Anterior cingulate cortex (tissue), 58 donors: Measurements from ENCODE around the gene MGLL.
"Not testable (repeated sequence)": the region's sequence is repeated elsewhere in the genome, so short reads cannot be mapped to it uniquely, and the experiment has no call there.

Experiments
- DNase-seq, 58 donors: peaks; one replicate each; lab custom pipeline; 2025; lab: John Stamatoyannopoulos, UW

The MGLL gene

DNA sequence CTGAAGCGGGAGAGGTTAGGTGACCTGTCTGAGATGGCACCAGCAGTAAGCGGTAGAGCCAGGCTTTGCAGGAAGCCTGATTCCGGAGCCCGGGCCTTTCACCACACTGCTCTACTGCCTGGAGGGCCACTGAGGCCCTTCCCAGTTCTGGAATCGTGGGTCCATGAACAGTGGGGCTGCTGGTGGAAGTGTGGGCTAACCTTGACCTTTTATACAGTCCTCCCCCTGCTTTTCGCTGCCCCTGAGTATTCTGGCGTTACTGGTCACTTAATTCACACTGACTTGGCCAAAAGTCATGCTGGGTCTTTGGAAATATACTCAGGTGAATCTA lies 152.1 kb downstream of the MGLL start:
- DNase-seq: no peak

DNA sequence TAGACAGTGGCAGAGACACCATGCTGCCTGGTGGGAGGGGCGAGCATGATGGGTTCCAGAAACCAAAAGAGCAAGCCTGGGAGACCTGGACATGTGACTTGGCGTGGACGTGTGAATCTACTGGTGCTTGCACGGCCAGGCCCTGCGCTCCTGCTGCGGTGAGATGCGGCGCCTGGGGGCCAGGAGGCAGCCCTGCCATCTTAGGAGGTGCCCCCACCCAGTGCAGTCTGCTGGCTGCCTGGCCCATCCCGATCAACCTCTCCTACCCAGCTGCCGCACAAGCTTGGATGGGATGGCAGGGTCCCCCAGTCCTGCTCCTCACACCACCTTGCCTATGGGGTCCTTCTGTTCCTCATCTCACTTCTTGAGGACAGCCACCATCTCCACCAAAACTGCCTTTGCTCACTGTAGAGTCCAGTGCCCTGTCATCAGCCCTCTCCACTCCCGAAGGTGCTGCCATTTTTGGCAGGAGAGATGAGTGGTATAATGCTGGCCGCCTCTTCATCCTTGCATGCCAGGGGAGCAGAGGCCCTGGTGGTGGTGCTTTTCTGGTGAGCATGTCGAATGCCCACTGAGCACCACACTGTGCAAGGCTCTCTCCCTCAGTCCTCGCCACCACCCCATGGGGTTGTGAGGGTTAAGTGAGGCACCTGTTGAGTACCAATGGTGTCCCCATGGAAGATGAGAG lies 152.6 kb downstream of the MGLL start:
- DNase-seq: no peak

DNA sequence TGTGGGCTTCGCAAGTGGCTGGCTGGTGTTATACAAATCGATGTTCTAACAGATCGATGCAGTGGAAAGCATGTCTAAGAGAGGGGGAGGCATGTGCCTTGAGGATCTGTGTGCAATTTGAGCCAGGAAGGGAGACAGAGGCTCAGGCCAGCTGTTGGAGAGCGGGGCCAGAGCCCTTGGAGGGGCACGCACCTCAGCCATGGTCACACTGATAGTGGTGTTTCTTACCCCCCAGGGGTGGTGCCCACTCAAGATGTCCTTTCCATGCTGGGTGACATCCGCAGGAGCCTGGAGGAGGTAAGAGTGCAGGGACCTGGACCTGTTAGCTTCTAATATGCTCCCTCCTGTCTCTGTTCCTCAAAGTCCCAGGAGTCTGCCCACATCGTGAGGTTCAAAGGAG lies 153.4 kb downstream of the MGLL start:
- no peak for DNase-seq

DNA sequence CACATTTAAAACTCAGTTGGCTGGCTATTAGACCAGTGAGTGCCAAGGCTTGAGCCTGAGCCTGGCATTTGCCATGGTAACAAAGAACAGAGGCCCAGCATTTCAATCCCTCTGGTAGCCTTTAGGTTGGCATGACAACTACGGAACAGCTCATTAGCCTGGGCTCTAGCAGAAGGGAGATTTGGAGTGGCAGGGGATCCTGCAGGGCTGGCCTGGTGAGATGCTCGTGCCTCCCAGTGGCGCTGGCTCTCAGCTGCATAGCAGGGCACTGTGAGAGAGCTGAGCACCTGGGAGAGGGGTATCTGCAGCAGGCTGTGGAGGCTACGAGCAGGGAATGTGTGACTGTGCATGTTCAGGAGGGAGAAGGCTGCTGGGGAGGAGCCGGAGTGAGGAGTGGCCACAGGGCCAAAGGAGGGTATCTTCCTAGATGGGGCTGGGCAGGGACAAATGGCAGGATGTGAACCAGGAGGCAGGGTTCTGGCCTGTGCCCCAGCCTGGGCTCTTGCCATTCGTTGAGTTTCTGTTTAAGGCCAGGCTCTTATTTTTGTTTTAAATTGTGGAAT lies 155.1 kb downstream of the MGLL start:
- DNase-seq: peak in 47 of 58 donors; percentile 25 to 86 (median 60)

DNA sequence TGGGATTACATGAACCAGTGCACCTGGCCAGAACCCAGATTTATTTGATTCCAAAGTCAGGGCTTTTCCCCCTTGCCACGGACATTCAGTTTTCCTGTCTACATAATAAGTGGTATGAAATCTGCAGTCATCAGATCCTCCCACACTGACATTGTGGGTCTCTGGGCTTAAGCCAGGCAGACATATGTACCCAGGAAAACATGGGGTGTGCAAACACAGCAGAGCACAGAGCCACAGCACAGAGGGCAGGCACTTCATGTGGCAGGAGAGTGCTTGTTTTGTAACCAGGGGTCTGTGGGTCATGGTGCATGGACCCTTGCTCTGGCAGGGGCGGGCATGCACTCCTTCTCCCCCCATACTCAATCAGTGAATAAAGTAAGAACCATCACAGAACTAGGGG lies 155.6 kb downstream of the MGLL start:
- no peak for DNase-seq

DNA sequence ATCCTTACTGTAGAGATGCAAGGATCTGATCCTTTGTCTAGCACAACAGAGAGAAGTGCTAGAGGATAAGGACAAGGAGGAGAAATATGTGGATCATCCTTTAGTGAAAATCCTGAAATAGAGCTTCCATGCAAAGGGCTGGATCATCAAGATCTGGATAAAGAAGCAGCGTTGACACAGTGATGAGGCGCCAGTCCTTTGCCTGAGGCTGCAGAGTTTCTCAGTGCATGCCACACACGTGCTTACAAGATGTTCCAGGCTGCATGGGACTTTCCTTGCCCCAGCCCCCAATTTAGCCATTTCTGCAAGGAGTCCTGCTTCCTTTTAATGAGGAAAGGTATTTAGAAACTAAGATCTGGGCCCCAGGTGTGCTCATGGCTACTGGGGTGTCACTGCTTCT lies 156.7 kb downstream of the MGLL start:
- no peak for DNase-seq

DNA sequence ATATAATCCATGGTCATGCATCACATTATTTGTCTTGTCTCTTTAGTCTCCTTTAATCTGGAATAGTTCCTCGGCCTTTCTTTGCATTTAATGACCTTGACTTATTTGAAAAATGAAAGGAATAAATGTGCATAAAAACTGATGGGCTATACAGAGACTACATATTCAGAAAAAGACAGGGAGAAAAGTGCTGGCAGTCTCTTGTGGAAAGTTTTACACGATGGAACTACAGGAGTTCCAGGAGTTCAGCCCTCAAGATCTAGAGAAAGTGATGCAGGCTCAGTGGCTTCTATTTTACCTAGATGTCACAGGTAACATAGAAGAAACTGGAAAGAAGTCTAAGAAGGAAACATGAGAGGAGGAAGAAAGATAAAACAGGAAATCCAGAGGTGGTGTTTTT lies 157.2 kb downstream of the MGLL start:
- no peak for DNase-seq

DNA sequence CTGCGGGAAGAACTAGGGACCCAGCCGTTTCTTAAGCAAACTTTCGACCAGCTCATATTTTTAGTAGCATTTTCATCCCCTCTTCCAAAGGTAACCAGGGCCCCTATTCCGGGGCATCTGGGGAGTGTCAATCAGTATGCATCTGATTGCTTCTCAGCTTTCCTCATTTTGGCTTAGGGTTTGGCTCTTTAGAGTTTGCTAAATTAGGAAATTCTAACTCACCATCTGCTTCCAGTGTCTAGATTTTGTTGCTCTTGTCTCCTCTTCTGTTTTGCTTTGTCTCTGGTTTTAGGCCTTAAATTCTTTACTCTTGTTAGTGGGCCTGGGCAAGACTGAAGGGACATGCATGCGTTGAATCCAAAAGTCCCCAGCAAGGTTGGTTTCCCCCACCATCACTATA lies 159.2 kb downstream of the MGLL start:
- DNase-seq: no peak

DNA sequence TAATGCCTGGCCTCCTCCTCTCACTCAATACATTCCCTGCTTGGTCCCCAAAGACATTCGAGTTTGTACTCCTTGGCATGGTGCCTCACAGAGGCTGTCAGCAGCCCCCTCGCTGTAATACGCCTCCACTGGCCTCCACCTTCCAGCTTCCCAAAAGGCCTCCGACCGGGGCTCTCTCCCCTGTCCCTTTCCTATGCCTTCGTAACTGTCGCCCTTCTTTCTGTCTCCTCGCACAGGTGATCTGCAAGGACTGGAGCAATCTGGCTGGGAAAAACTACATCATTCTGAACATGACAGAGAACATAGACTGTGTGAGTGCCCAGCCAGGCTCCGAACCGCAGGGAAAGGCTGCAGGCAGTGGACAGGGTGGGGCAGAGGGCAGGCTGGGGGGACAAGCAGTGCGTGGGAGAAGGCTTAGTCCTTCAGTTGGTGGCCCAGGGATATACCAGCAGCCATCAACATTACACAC lies 160.3 kb downstream of the MGLL start:
- no peak for DNase-seq

DNA sequence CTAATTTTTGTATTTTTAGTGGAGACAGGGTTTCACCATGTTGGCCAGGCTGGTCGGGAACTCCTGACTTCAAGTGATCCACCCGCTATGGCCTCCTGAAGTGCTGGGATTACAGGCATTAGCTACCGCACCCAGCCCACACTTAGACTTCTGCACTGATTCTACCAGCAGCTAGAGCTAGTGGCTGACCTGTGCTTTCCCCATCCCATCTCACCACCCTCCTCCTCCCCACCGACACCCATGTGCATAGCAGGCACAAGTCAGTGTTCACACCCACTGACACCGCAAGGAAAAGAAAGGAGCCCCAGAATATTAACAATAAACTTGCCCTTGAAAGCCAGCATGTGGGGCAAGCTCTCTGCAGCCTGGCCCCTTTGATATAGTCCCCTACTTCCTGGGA lies 160.7 kb downstream of the MGLL start:
- no peak for DNase-seq

DNA sequence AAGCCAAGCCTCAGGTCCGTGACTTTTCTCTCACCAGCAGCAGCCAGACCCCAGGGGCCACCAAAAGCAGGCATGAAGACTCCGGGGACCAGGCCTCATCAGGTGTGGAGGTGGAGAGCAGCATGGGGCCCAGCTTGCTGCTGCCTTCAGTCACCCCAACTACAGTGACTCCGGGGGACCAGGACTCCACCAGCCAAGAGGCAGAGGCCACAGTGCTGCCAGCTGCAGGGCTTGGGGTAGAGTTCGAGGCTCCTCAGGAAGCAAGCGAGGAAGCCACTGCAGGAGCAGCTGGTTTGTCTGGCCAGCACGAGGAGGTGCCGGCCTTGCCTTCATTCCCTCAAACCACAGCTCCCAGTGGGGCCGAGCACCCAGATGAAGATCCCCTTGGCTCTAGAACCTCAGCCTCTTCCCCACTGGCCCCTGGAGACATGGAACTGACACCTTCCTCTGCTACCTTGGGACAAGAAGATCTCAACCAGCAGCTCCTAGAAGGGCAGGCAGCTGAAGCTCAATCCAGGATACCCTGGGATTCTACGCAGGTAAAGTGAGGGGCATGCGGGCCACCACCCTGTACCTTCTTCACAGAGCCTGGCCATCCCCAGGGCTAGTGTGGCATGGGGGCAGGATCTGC lies 161.6 kb downstream of the MGLL start:
- DNase-seq: no peak

DNA sequence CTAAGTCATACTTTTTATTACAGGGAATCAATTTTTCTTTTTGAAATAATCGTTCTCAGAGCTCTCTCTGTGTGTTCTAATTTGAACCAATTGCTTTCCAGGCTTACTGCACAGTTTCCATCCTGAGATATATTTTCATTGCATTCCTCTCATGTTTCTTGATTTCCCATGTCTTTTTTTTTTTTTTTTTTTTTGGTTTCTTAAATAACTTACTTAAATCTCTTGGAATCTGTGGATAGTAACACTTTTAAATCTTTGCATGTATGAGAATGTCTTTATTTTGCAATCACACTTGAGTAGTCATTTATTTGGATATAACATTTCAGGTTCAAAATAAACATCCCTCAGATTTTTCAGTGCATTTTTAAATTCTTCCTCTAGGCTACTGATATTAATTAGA lies 164.1 kb downstream of the MGLL start:
- DNase-seq: no peak

DNA sequence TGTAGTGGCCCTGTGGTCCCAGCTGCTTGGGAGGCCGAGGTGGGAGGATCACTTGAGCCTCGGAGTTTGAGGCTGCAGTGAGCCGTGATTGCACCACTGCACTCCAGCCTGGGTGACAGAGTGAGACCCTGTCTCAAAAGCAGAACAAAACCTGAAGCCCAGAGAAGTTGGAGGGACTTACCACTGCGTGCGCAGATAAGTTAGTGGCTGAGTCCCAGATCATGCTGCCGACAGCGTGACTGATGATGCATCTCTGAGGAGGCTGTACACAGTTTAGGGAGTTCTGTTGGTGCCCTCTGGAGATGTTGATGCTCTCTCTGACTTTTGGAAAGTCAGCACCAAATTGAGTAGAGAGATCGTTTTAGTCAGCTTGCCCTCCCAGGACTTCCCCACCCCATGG lies 165.4 kb downstream of the MGLL start:
- no peak for DNase-seq

DNA sequence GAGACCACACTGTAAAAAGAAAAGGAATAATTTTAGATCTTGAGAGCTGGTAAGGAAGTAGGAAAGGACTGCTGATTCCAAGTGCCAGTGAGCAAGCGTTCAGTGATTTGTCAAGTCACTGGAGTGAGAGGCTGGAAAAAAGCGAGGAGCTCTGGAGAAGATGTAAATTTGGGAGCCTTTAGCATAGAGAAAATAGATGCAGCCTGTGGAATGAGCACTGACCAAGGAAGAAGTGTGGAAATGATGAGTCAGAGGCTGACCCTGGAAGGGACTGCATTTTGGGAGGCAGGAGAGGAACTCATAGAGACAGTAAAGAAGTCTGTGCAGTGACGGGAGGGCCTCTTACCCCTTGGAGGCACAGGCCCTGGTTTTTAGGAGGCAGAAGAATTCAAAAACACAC lies 166.7 kb downstream of the MGLL start:
- DNase-seq: peak in 3 of 58 donors; percentile 30 to 31 (median 30)

DNA sequence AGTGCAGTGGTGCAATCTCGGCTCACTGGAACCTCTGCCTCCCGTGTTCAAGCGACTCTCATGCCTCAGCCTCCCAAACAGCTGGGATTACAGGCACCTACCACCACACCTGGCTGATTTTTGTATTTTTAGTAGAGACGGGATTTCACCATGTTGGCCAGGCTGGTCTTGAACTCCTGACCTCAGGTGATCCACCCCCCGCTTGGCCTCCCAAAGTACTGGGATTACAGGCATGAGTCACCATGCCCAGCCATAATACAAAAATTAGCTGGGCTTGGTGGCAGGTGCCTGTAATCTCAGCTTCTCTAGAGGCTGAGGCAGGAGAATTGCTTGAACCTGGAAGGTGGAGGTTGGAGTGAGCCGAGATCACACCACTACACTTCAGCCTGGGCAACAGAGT lies 167.3 kb downstream of the MGLL start:
- DNase-seq: not testable (repeated sequence)

DNA sequence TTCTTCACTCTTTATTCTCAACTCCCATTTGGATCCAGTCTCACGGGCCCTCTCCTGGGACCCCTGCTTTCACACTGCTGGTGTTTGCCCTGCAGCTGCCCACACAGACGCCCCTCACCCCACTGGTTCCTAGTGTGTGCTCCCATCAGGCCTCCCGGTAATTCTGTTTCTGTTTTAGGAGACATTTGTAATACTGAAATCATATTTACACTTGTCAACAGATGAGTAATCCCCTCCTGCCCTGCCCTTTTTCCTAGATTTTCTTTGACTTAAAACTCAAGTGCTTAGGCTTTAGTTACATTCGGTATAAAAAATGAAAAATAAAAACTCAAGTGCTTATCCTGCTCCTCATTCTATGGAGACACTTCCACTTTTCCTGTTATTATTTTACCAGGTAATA lies 167.9 kb downstream of the MGLL start:
- no peak for DNase-seq

DNA sequence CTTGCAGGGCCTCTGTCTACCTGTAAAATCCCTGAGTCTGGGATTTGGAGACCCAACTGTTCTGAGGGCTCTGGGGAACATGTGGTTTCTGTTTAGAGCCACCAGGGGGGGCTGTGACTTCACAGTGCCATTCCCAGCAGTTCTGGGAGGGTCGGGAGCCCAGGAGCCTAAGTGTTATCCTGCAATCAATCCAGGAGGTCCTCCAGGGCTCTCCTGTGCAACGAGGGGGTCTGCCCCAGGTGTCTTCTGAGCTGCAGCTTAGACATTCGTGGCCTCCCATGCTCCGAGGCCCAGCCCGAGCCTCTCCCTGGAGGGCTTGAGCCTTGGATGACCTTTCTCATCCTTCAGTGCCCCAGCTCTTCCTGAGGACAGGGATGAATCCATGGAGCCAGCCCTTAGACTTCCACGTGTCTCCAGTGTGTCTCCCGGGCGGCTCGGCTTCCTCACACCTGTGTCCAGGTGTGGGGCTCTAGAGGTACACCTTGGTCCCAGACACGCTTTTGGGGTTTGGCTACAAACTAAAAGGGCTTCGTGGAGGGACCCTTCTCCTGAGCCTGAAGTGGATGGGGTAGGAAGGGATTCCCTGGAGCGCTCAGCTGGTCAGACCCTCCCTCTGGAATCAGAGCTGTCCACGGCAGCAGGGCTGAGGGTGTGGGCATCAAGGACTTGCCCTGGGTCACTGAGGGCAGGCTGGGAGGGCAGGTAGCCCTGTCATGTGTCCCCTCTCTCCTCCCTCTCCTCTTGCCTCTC lies 169.9 kb downstream of the MGLL start:
- peak in 27 of 58 donors; percentile 5 to 60 (median 26) for DNase-seq

DNA sequence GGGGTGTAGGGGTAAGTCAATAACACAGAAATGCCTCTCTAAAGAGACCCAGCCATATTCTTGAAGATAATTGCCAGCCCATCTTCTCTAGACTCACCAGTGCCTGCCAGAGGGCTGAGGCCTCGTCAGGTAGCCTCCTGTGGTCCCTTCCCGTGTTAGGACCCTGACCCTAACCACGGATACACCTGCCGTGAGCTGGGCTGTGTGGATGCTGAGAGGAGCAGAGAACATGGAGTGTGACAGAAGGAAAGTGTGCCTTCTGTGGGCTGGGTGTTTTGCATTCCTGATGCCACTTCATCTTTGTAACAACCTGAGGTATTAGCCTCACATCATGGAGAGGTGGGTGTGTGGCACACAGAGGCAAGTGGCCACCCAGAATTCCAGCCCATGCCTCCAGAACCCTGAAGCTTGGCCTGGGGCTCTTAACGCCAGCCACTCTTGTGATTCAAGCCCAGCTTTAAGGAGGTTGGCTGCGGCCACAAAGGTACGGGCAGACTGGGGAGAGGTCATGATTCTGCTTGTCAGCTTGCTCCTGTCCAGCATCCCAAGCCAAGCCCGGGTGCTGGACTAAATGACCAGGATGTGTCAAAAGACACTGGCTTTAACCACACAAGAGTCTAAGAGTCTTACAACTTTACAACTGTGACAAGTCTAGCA lies 170.7 kb downstream of the MGLL start:
- DNase-seq: no peak

DNA sequence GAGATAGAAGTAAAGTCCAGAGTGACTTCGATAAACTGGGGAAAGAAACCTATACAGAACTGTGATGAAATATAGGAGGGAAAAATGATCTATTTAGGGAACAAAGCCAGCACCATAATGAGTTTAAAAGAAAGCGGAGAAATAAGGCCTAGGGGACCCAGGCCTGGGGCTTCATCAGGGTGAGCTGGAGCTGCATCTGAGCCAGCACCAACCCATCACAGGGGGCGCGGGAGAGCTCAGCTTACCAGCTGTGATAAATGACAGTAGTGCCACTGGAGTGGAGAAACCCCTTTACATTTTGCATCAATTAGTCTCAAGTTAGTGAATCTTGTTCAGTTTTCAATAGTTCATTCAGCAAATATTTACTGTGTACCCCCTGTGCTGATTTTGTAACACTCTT lies 172.1 kb downstream of the MGLL start:
- DNase-seq: no peak

DNA sequence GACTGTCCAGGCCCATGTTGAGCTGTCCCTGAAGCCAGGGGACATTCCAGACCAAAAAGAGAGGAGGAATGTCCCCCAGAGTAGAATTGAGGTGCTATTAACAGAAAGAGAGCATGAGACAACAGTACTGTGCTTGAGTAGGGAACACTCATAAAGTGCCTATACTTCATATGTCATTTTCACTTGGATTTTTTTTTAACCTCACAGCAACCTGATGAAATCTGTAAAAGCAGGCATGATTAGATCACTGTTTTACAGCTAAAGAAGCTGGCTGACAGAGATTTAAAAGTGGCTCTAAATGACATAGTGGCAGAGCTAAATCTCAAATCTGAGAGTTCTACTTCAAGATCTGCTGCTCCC lies 174.5 kb downstream of the MGLL start:
- no peak for DNase-seq
